Ramos (cell line): ENCODE results near the gene PDE3B.
"Not testable (repeated sequence)": the region's sequence is repeated elsewhere in the genome, so short reads cannot be mapped to it uniquely, and the experiment has no call there.

Experiments used
- in situ Hi-C: fragments of 300-500 bp; cut with MboI; formaldehyde crosslinking; loops from one replicate; pipeline ENCODE4 v1.14.3; 2022; ENCODE audit warnings: low sequenced_read_pairs; ENCODE audit not compliant: unreplicated experiment

PDE3B gene

DNA sequence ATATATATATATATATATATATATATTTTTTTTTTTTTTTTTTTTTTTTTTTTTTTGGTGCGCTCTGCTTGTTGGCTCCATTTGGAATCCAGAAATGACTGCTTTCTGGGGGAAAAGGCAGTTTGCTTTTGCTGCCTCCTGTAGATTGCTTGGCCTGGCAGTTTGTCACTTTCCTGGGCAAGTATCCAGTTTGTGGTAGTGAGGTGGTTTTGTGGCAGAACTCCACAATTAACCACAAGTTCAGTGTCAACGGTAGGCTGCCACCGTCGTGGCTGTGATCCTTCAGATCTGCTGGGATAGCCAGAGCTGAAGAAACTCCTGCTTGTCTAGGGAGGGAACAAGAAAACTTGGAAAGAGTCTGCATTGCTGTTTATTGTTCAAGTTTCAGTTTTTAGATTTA, 5.0 kb upstream of the PDE3B start:
- in situ Hi-C loops: no loop called here

DNA sequence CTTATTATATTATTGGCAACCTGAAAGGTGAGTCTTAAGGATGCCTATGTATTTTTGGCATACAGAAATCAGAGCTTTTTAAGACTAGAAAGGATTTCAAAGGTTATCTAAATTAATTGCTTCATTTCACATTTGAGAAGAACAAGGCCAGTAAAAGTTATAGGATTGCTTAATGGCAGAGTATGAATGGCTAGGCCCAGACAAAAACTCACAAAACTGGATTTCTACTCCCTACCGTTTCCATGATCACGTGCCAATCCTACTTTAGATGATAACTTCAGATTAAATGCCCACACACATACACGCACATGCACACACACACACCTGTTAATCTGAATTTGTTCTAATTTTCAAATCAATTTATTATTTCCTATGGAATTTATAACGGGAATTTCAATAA, 1.8 kb upstream of the PDE3B start:
- in situ Hi-C loops: no loop called here

DNA sequence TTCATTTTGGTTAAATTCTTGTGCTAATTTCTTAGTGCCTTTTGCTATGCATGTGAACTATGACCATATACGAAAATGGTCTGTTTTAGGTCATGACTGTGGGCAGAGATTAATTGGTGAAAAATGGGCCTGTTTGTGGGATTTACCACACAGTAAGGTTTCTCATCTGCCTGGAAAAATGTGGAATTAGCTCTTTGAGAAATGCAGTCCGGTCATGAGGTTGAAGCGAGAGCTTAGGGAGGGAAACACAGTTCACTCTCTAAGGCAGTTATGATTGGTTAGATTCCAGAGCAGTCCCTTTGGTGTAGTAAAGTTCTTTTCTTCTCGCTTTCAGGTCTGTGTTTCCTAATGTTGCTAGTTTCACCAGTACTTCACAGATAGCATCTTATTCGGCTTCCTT, 1.2 kb upstream of the PDE3B start:
- in situ Hi-C loops: no loop called here

DNA sequence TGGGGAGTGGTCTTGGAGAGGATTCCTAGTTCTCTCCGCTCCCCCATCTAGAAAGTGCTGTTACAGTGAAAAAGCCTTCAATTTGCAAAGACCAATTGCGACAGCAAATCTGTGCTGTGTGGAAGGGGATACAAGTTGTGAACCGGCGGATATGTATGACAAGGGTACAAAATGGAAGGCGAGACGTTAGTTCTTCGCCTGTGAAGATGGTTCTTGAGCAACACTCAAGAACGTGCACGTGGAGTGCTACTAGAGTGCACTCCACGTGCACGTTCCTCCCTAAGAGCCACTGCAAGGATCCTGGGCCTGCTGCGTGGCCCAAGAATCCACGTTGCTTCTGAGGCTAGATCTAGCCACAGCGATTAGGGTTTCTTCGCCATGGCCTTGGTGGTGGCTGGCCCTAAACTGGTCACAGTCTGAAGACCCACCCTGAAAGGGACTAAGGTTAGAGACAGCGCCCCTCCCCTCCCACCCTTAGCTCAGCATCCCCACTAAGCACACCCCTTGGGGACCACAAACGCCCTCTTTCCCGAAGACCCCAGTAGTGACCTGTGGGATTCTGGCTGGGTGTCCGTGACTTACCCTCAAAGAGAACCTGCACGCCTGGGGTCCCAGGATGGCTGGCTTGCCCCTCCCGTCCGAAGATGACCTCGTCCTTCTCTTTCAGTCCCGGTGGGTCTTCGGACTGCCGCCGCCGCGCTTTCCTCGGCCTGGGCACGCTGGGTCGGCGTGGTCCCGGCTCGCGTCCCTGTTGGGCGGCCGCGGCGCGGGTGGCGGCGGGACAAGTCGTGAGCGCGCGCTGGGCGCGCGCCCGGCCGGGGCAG, 519 bp upstream of the PDE3B start:
- in situ Hi-C loops: no loop called here

DNA sequence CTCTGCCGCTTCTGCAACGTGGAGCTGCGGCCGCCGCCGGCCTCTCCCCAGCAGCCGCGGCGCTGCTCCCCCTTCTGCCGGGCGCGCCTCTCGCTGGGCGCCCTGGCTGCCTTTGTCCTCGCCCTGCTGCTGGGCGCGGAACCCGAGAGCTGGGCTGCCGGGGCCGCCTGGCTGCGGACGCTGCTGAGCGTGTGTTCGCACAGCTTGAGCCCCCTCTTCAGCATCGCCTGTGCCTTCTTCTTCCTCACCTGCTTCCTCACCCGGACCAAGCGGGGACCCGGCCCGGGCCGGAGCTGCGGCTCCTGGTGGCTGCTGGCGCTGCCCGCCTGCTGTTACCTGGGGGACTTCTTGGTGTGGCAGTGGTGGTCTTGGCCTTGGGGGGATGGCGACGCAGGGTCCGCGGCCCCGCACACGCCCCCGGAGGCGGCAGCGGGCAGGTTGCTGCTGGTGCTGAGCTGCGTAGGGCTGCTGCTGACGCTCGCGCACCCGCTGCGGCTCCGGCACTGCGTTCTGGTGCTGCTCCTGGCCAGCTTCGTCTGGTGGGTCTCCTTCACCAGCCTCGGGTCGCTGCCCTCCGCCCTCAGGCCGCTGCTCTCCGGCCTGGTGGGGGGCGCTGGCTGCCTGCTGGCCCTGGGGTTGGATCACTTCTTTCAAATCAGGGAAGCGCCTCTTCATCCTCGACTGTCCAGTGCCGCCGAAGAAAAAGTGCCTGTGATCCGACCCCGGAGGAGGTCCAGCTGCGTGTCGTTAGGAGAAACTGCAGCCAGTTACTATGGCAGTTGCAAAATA, 816 bp downstream of the PDE3B start:
- in situ Hi-C loops: no loop called here

DNA sequence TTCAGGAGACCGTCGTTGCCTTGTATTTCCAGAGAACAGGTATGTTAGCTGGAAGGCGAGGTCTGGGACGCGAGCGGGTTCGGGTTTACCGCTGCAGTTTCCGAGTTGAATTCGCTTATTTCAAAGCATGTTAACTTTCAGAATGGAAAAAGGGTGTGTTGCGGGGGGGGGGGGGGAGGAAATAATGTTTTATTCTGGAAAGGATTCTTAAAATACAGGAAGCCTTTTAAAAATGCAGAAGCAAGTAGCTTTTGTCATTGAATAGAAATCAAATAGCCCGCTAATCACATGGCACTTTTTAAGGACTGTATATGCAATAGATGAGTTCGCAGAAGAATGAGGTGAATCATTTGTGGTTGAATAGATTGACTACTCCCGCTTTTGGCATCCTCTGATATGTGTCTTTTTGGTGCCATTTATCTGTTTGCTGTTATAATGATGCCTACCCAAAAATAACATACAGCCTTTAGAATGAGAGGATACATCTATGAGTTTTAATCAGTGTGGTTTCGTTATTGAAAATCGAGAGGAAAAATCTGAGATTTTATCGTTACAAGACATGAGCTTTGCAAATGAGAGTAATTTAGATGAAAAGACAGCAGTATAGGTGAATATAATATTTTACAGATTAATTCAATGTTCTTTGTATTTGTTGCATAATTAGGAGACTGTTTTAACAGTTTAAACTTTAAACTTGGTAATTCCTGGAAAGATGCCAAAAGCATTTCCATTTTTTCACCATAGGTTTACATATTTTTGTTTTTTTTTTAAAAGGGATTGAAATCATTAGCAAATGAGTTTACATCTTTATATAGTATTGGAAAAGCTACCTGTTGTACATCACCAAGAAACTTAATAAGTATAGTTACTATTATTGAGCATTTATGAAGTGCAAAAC, 1.7 kb downstream of the PDE3B start:
- in situ Hi-C loops: no loop called here

DNA sequence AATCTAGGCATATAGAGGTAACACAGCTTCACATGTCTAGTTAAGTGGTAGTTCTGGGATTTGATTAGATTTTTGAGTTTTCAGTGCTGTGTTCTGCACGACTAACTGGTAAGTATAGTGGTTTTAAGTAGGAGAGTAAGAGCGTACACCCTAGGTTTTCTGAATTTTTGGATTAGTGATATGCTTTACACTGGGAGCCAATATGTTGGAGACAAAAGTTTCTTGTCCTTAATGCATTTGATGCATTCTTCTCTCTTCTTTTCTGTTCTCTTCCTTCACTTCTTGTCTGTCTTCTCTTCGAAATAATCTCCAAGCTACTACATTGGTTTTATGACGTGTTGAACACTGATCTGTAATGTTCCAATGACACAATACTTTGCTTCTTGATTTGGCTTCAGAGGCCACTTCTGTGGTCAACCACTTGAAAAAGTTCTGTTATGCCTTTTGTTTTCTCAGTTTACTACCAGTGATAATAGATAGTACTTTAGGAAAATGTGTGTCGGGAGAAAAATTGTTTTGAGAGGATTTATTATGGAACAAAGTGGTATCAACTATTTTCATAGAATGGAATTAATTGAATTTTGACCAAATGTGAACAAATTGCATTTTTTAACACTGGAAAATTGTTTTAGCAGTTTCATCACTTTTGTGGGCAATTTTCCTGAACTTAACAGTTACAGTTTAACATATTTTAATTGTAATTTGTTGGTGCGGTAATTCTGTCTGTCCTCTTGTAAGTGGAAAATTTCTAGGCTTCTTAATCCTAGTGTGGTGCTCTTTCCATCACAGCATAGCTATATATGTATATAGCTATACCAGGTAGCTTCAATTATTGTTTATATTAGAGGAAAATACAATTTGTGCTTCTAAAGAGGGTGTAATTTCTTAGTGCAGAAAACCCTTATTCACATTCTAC, 2.6 kb downstream of the PDE3B start:
- in situ Hi-C loops: no loop called here

DNA sequence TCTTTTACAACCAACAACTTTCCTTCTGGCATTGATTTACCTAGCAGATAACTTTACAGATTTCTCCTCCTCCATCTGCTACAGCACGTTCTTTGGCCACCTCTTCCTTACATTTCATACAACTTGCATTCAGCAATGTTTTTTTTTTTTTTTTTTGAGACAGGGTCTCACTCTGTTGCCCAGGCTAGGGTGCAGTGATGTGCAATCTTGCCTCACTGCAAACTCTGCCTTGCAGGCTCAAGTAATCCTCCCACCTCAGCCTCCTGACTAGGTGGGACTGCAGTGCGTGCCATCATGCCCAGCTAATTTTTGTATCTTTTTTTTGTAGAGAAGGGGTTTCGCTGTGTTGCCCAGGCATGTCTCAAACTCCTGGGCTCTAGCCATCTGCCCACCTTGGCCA, 6.5 kb downstream of the PDE3B start:
- in situ Hi-C loops: no loop called here

DNA sequence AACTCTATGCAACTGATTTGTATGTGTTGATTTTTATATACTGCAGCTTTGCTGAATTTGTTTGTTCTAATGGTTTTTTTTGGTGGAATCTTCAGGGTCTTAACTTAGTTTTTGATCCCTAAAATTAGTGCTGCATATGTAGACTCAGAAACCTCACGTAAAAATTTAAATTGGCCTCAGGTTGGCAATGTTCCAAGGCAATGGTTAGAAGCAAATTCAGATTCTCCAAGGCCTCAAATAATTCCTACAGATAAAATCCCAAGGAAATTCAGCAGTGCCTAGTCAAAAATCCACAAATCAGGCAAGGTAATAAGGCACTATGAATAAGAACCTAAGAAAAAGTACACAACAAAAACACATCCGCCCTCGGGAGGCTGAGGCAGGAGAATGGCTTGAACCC, 9.5 kb downstream of the PDE3B start:
- in situ Hi-C loops: no loop called here

DNA sequence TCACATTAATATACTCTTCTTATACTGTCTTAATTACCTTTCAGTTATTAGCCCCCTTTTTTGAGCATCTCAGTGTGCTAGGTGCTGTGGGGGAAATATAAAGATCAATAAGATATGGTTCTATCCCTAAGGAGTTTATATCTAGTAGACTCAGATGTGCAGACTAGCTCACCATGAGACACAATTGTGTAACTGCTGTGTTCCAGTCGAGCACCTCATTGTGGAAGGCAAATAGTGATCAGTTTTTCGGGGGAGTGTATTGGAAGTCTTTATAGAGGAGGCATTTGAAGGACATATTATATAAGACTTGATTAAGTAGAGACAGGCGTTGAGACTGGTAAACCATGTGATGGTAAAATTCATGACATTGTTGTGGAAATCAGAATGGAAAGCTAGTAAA, 11.8 kb downstream of the PDE3B start:
- in situ Hi-C loops: no loop called here

DNA sequence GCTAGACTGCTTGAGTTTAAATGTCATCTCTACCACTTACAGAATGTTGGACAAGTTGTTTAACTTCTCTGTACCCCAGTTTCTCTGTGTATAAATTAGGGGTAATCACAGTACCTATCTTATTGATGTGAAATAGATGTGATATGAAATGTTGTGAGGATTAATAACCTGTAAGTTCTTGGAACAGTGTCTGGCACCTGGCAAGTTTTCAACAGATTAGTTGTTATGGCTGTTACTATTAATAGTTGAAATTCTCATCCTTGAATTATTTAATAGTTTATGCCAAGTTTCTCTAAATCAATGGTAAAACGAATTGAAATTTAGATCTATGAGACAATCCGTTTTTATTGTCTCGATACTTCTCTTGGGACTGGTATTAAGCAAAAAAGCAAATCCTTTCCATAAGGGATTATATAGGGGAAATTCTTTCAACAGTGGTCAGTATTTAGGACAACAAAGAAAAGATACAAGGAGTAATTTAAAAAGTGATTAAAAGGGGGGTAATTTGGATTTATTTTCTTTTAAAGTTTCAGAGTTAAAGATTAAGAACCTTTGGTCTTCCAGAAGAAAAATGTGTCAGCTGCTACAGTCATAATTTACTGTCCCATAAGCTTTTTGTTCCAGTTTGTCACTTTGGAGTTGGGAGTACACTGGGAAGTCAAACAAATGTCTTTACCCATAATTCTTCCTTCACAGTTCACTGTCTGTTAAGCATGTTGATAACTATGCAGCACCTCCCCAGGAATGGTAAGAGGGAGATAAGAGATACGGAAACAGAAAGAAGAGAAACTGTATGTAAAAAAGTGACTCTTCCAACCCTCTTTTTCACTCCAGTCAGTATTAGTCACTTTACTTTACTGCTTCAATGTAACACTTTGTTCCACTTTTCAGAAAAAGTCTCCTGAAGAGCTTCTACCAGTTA, 13.2 kb downstream of the PDE3B start:
- in situ Hi-C loops: no loop called here

DNA sequence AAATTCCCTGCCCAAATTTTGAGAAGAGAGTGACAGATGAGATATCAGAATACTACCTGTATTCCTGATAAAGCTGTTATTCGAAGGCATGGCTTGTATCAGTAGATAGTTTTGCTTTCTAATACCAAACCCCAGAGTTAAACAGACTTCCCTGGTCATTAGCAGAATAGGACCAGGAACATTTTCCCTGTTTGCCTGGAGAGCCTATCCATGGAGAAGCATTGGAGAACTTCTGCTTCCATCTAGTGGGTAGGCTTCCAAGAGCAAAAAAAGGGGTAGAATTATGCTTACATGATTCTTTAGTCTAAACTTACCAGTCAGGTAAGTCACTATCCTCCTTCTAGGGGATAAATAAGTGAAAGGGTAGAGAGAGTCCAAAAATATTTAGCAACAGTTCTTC, 14.2 kb downstream of the PDE3B start:
- in situ Hi-C loops: no loop called here

DNA sequence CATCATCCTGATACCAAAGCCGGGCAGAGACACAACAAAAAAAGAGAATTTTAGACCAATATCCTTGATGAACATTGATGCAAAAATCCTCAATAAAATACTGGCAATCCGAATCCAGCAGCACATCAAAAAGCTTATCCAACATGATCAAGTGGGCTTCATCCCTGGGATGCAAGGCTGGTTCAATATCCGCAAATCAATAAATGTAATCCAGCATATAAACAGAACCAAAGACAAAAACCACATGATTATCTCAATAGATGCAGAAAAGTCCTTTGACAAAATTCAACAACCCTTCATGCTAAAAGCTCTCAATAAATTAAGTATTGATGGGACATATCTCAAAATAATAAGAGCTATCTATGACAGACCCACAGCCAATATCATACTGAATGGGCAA, 21.3 kb downstream of the PDE3B start:
- in situ Hi-C loops: not testable (repeated sequence)

DNA sequence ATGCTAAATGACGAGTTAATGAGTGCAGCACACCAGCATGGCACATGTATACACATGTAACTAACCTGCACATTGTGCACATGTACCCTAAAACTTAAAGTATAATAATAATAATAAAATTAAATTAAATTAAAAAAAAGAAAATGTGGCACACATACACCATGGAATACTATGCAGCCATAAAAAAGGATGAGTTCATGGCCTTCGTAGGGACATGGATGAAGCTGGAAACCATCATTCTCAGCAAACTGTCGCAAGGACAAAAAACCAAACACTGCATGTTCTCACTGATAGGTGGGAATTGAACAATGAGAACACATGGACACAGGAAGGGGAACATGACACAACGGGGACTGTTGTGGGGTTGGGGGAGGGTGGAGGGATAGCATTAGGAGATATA, 23.7 kb downstream of the PDE3B start:
- in situ Hi-C loops: not testable (repeated sequence)

DNA sequence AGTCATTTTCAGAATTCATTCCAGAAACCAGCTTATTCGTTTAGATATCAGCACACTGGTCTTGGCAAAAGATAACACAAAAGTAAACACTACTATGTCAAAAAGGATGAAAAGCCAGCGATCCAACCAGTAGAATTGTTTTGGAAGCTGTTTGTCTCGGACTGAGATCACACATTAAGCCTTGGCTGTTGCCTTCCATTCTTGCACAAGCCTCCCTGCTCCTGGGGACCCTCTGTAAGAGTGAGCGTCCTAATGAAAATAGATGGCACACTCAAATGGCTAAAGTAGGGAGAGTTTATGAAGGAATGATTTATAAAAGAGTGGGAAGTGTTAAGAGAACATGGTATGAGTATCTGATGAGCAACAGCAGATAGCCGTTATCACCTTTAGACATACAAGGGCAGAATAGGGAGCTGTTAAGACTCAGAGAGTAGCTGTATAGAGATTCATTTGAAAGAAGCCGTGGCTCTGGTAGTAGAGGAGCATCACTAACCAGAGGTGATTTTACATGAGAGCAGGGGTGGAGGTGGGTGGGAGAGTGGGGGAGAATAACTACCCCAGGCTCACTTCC, 25.2 kb downstream of the PDE3B start:
- in situ Hi-C loops: no loop called here

DNA sequence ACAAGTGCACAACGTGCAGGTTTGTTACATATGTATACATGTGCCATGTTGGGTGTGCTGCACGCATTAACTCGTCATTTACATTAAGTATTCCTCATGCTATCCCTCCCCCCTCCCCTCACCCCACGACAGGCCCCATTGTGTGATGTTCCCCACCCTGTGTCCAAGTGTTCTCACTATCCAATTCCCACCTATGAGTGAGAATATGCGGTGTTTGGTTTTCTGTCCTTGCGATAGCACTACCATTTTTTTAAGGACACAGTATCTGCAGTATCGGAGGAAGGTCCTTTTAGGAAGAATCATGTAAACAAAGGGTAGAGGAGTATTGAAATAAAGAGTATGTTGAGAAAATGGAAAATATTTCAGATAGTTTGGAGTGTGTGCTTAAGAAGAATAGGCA, 25.9 kb downstream of the PDE3B start:
- in situ Hi-C loops: no loop called here

DNA sequence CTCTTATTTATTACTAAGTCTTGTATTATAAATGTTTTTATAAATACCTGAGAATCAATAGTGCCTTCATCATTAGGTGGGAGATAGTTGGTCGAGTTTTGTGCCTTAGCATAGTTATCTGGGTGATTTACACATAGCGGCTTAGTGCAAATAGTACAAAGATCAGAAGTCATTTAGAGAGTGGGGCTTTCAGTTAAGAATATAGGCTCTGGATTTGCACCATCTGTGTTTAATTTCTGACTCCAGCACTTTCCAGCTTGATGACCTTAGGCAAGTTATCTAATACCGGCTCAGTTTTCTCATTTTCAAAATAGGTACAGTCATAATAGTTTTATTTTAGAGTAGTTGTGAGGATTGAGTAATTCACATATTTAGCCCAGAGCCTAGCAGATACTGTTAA, 26.4 kb downstream of the PDE3B start:
- in situ Hi-C loops: no loop called here

DNA sequence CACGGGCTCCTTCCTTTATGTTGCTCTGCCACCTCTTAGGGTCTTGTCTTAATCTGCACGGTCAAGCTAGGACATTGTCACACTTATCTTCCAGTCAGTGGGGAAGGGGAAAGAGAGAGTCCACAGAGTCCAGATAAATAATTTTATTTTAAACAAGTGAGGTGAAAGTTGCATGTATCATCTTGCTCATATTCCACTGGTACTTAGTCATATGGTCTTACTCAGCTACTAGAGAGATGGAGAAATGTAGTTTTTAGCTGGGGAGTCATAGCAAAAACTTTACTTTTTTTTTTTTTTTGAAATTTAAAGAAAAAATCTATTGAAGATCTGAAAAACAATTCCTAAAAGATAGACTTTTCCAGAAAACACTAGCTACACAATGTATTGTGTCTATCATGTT, 29.0 kb downstream of the PDE3B start:
- in situ Hi-C loops: no loop called here
